HUES64 (cell line): ENCODE results near the gene CRYGN.

ENCODE experiments used
- H3K27ac ChIP-seq: 2 replicates; pipeline ENCODE4 v1.7.0; 2013; ENCODE audit warnings: low read depth, low read length, inconsistent platforms
- H3K27me3 ChIP-seq: 2 replicates; pipeline ENCODE4 v1.6.1; 2013; ENCODE audit warnings: mild to moderate bottlenecking, low read length; ENCODE audit not compliant: insufficient read depth
- H3K36me3 ChIP-seq: 2 replicates; pipeline ENCODE4 v1.6.1; 2013; ENCODE audit warnings: mild to moderate bottlenecking, low read length; ENCODE audit not compliant: insufficient read depth
- H3K4me1 ChIP-seq: 2 replicates; pipeline ENCODE4 v1.6.1; 2013; ENCODE audit warnings: mild to moderate bottlenecking, low read length, moderate library complexity; ENCODE audit not compliant: insufficient read depth
- H3K4me3 ChIP-seq: 2 replicates; pipeline ENCODE4 v1.5.1; 2013; ENCODE audit warnings: mild to moderate bottlenecking, low read length, moderate library complexity
- H3K9ac ChIP-seq: 2 replicates; pipeline ENCODE4 v1.6.1; 2013; ENCODE audit warnings: mild to moderate bottlenecking, low read depth, low read length
- H3K9me3 ChIP-seq: 2 replicates; pipeline ENCODE4 v1.6.1; 2013; ENCODE audit warnings: low read depth, low read length; ENCODE audit not compliant: insufficient read depth
- WGBS: fragments of 150-250, 120-280 bp; methylation state at CpG from one replicate; pipeline ENCODE4 v1.1.7; 2013; ENCODE audit warnings: missing lambda C conversion rate; 5-methylcytosine and 5-hydroxymethylcytosine counted together

Gene CRYGN

GRCh38 chr7:151457534-151457933 lies 17.6 kb upstream of the CRYGN start:
- 94% methylated on average over 6 of the region's 6 CpGs for WGBS
- Histone ChIP-seq H3K4me1 (peaks cover 37% of the 10 kb centered on the region), H3K27ac (peak overlapping the region; percentile 86; the same call in 1 of the 2 replicates), H3K36me3 (no peaks in the 10 kb centered on the region), H3K27me3 (no peaks in the 10 kb centered on the region), H3K4me3 (no peak overlapping the region), H3K9ac (no peak overlapping the region), H3K9me3 (peaks cover 2% of the 10 kb centered on the region; the same call in 1 of the 2 replicates)

GRCh38 chr7:151456782-151457181 lies 16.8 kb upstream of the CRYGN start:
- no peaks in the 10 kb centered on the region; the same call in 1 of the 2 replicates for H3K9me3 ChIP-seq
- peak overlapping the region; percentile 86 for H3K27ac ChIP-seq
- peaks cover 37% of the 10 kb centered on the region for H3K4me1 ChIP-seq
- no peaks in the 10 kb centered on the region for H3K27me3 ChIP-seq
- 28% methylated on average over 4 of the region's 4 CpGs for WGBS
- H3K9ac ChIP-seq = peak overlapping the region; percentile 15; the same call in 1 of the 2 replicates
- no peak overlapping the region for H3K4me3 ChIP-seq
- no peaks in the 10 kb centered on the region for H3K36me3 ChIP-seq

DNA sequence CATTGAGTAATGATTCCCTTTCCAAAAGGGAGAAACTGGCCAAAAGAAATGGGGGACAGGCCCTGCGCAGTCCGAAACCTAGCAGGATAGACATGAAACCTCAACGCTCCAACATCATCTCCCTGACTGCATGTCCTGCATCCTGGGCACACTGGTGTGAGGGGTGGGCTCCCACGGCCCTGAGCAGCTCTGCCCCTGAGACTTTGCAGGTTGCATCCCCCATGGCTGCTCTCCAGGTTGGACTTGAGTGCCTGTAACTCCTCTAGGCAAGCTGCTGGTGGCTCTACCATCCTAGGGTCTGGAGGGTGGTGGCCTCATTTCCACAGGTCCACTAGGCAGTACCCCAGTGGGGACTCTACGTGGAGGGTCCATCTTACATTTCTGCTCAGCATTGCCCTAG lies 16.3 kb upstream of the CRYGN start:
- Histone ChIP-seq H3K4me3 (no peak overlapping the region), H3K27ac (peak overlapping the region; percentile 86), H3K9ac (peak overlapping the region; percentile 15; the same call in 1 of the 2 replicates), H3K9me3 (no peaks in the 10 kb centered on the region; the same call in 1 of the 2 replicates), H3K4me1 (peaks cover 37% of the 10 kb centered on the region), H3K27me3 (no peaks in the 10 kb centered on the region), H3K36me3 (no peaks in the 10 kb centered on the region)
- 89% methylated on average over 5 of the region's 5 CpGs for WGBS

GRCh38 chr7:151455690-151456089 lies 15.7 kb upstream of the CRYGN start:
- H3K9me3 ChIP-seq = no peaks in the 10 kb centered on the region; the same call in 1 of the 2 replicates
- 91% methylated on average over 4 of the region's 4 CpGs for WGBS
- H3K36me3 ChIP-seq = no peaks in the 10 kb centered on the region
- peaks cover 36% of the 10 kb centered on the region for H3K4me1 ChIP-seq
- no peak overlapping the region for H3K27ac ChIP-seq
- H3K4me3 ChIP-seq = no peak overlapping the region
- no peak overlapping the region for H3K9ac ChIP-seq
- H3K27me3 ChIP-seq = no peaks in the 10 kb centered on the region

GRCh38 chr7:151454932-151455530 lies 15.1 kb upstream of the CRYGN start:
- Histone ChIP-seq H3K27ac (no peak overlapping the region), H3K4me3 (no peak overlapping the region), H3K27me3 (no peaks in the 10 kb centered on the region), H3K4me1 (peaks cover 30% of the 10 kb centered on the region), H3K36me3 (no peaks in the 10 kb centered on the region), H3K9me3 (no peaks in the 10 kb centered on the region; the same call in 1 of the 2 replicates), H3K9ac (no peak overlapping the region)
- WGBS = 91% methylated on average over 15 of the region's 15 CpGs

DNA sequence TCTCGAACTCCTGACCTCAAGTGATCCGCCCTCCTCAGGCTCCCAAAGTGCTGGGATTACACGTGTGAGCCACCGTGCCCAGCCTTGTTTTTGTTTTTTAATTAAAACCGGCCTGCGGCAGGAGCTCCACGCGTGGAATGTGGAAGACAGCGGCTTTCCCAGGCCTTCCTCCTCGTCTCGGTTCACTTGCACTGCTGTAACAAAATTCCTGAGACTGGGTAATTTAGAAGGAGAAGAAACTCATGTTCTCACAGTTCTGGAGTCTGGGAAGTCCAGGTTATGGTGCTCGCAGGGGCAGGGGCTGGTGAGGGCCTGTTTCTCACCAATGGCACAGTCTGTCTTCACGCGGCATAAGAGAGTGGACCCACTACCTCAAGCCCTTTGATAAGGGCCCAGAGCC lies 14.4 kb upstream of the CRYGN start:
- Histone ChIP-seq H3K9me3 (no peaks in the 10 kb centered on the region; the same call in 1 of the 2 replicates), H3K9ac (no peak overlapping the region), H3K27me3 (no peaks in the 10 kb centered on the region), H3K27ac (no peak overlapping the region), H3K4me3 (no peak overlapping the region), H3K36me3 (no peaks in the 10 kb centered on the region), H3K4me1 (peaks cover 23% of the 10 kb centered on the region)
- 89% methylated on average over 14 of the region's 14 CpGs for WGBS

GRCh38 chr7:151453326-151453791 lies 13.4 kb upstream of the CRYGN start:
- Histone ChIP-seq H3K27ac (no peak overlapping the region), H3K9me3 (no peaks in the 10 kb centered on the region; the same call in 1 of the 2 replicates), H3K4me3 (no peak overlapping the region), H3K36me3 (no peaks in the 10 kb centered on the region), H3K27me3 (peaks cover 2% of the 10 kb centered on the region), H3K4me1 (peaks cover 20% of the 10 kb centered on the region), H3K9ac (no peak overlapping the region)
- WGBS = 83% methylated on average over 12 of the region's 13 CpGs

DNA sequence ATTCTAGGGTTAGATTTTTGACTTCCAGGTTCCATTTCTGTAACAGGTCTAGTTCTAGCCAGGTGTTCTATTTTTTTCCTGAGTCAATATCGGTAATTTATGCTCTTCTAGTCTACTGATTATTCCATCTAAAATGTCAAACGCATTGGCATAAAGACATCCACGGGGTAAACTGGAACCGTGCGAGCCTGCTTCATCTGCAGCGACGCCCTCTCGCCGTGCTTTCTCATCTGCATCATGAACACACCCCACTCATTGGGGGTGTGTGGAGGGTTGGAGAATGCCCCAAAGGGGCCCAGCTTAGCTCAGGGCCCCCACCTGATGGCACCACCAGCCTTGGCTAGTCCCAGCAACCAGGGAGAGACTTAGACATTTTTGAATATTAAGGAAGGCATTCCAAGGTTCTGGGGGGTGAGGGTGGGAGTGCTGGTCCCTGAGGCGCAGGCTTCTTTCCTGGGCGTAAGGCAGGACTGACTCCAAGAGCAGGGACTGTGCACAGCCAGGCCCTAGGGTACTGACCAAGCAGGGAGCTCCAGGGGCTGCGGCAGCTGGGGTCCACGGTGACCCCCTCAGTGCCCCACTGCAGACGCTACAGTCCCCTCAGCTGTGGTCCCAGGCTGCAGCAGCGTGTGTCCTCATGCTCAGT lies 12.9 kb upstream of the CRYGN start:
- Histone ChIP-seq H3K9ac (no peak overlapping the region), H3K9me3 (no peaks in the 10 kb centered on the region; the same call in 1 of the 2 replicates), H3K27ac (no peak overlapping the region), H3K27me3 (peaks cover 7% of the 10 kb centered on the region), H3K4me1 (peaks cover 20% of the 10 kb centered on the region), H3K4me3 (no peak overlapping the region), H3K36me3 (no peaks in the 10 kb centered on the region)
- 85% methylated on average over 15 of the region's 15 CpGs for WGBS

DNA sequence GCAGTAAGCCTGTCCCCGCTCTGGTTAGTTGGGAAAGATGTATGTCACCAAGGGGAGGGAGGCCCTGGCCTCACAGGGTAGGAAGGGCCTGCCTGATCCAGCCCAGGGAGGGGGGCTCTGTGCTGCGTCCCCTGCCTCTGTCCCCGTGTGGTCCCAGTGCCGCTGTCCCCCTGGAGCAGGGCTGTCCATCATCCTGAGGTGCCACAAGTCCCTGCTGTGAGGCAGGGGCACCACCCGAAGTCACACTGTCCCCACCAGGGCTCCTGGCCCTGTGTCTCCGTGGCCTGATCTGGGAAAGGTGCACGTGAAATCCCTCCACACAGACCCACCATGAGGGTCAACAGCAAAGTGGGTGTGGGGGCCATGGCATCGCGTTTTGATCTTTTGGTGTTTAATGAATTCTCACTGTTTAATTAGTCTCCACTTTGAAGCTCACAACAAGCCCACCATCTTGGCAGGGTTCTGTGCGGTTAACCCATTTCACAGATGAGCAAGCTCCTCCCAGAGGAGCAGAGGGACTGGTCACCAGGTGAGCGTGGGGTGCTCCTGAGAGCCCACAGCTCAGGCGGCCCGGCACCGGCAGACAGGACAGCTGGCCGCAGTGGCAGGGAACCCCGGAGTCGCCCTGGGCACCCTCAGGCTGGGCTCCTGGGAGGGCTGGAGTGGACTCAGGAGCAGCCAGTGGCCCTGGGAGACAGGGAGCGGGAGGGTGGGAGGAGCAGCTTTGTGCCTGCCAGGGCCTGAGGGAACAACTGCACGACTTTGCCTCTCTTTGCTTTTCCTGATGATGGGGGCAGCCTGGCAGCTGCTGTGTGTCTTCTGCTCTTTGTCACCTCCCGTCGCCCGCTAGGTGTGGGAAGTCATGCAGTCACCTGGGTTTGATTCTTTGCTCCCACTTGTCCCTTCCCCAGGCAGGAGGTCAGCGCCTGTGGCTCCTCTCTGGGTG lies 12.0 kb upstream of the CRYGN start:
- 86% methylated on average over 23 of the region's 23 CpGs for WGBS
- Histone ChIP-seq H3K4me1 (peaks cover 14% of the 10 kb centered on the region), H3K27ac (no peak overlapping the region), H3K4me3 (no peak overlapping the region), H3K27me3 (peaks cover 14% of the 10 kb centered on the region), H3K9me3 (no peaks in the 10 kb centered on the region), H3K9ac (no peak overlapping the region), H3K36me3 (no peaks in the 10 kb centered on the region)

GRCh38 chr7:151451156-151451555 lies 11.2 kb upstream of the CRYGN start:
- Histone ChIP-seq H3K9ac (no peak overlapping the region), H3K4me3 (no peak overlapping the region), H3K36me3 (no peaks in the 10 kb centered on the region), H3K9me3 (no peaks in the 10 kb centered on the region), H3K27me3 (peaks cover 14% of the 10 kb centered on the region), H3K27ac (no peak overlapping the region), H3K4me1 (peaks cover 8% of the 10 kb centered on the region)
- 94% methylated on average over 5 of the region's 5 CpGs for WGBS

DNA sequence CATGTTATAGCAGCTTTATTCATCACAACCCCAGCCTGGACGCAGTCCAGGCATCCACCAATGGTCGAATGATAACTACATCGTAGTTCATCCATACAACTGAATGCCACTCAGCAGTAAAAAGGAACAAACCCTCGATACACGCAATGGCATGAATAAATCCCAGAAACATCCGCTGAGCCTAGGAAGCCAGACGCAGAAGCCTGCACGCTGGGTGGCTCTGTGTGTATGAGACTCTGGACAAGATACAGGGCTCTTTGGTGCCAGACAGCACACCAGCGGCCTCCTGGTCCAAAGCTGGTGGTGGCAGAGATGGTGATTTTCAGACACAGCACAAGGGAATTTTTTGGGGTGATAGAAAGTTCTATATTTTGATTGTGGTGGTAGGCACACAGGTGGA lies 10.0 kb upstream of the CRYGN start:
- Histone ChIP-seq H3K9ac (no peak overlapping the region), H3K36me3 (no peaks in the 10 kb centered on the region), H3K9me3 (no peaks in the 10 kb centered on the region), H3K4me1 (peaks cover 8% of the 10 kb centered on the region), H3K27ac (no peak overlapping the region), H3K27me3 (peaks cover 14% of the 10 kb centered on the region), H3K4me3 (no peak overlapping the region)
- 94% methylated on average over 9 of the region's 9 CpGs for WGBS
